ENCODE results near the gene MAEA. TPM values are rescaled to one million over a fixed set of nuclear protein-coding genes. Genes with fewer than 3 reads are reported as not detected.

Gene MAEA
- polyA plus RNA-seq, 2 of the 4 experiments (the other 2 are of a cell fraction), result 46.1 to 58.4 TPM

GRCh38 chr4:1296324-1297022, 6.8 kb downstream of the MAEA start:
- no peak overlapping the region for H3K27ac ChIP-seq
- no peak for FAIRE-seq
- no peak for ATAC-seq

GRCh38 chr4:1297023-1297395, 7.3 kb downstream of the MAEA start:
- no peak overlapping the region for H3K4me2 ChIP-seq
- FAIRE-seq, result no peak
- no peaks in the 10 kb centered on the region for H3K4me1 ChIP-seq
- H3K27ac ChIP-seq, result no peak overlapping the region
- WGBS (ENCODE audit: missing lambda C conversion rate), result 91% methylated on average over 17 of the region's 22 CpGs
- H3K9me3 ChIP-seq, result no peaks in the 10 kb centered on the region
- ChIA-PET POLR2A (no interaction called here), CTCF (no interaction called here)
- no peak overlapping the region for H3K4me3 ChIP-seq
- no peak for ATAC-seq
- no peak for DNase-seq (ENCODE audit: low read depth in 1 of 2, low spot score in 1 of 2)
- TF ChIP-seq NR3C1 (IDR thresholded peaks at IDR 0.05) (no peak), ATOH8 (CRISPR knock-in tag; IDR thresholded peaks at IDR 0.05; ENCODE audit: low read depth) (no peak), RNF2 (IDR thresholded peaks at IDR 0.05; ENCODE audit: borderline replicate concordance, low read depth) (no peak), ZFP36 (IDR thresholded peaks at IDR 0.05; ENCODE audit: borderline replicate concordance, partially characterized antibody) (no peak), MAFK (IDR thresholded peaks at IDR 0.05; ENCODE audit: partially characterized antibody) (no peak), HMGXB4 (CRISPR knock-in tag; IDR thresholded peaks at IDR 0.05; ENCODE audit: borderline replicate concordance) (no peak), CHD2 (IDR thresholded peaks at IDR 0.05; ENCODE audit: low read length, partially characterized antibody) (no peak), TP53 (CRISPR knock-in tag; IDR thresholded peaks at IDR 0.05) (no peak), CBX2 (IDR thresholded peaks at IDR 0.05; ENCODE audit: borderline replicate concordance, low read depth) (no peak), JUNB (IDR thresholded peaks at IDR 0.05) (no peak), USF2 (IDR thresholded peaks at IDR 0.05) (no peak), NFE2L2 (conservative IDR thresholded peaks at IDR 0.05; ENCODE audit: low read length) (no peak)

More at GRCh38 chr4:1296324-1297022, 6.8 kb downstream of the MAEA start:
- TF ChIP-seq CEBPB (IDR thresholded peaks at IDR 0.05) (no peak), MYC (IDR thresholded peaks at IDR 0.05; ENCODE audit: borderline replicate concordance, low read length) (no peak), FOXS1 (CRISPR knock-in tag; IDR thresholded peaks at IDR 0.05) (no peak), ATOH8 (CRISPR knock-in tag; IDR thresholded peaks at IDR 0.05; ENCODE audit: low read depth) (no peak), E2F6 (IDR thresholded peaks at IDR 0.05; ENCODE audit: borderline replicate concordance, low read depth) (no peak), PBX3 (IDR thresholded peaks at IDR 0.05) (no peak), ZNF302 (CRISPR knock-in tag; IDR thresholded peaks at IDR 0.05) (no peak), CHD4 (IDR thresholded peaks at IDR 0.05; ENCODE audit: borderline replicate concordance) (no peak), PHF8 (IDR thresholded peaks at IDR 0.05; ENCODE audit: borderline replicate concordance, low read depth) (no peak), ZFP36 (IDR thresholded peaks at IDR 0.05; ENCODE audit: borderline replicate concordance, partially characterized antibody) (no peak), MAX (IDR thresholded peaks at IDR 0.05) (no peak), NR3C1 (IDR thresholded peaks at IDR 0.05) (no peak), HOXA7 (CRISPR knock-in tag; IDR thresholded peaks at IDR 0.05) (no peak), HOXB5 (CRISPR knock-in tag; IDR thresholded peaks at IDR 0.05) (no peak), TFCP2L1 (CRISPR knock-in tag; IDR thresholded peaks at IDR 0.05) (no peak), CTCF (IDR thresholded peaks at IDR 0.05) (no peak), NPAS2 (CRISPR knock-in tag; IDR thresholded peaks at IDR 0.05; ENCODE audit: borderline replicate concordance) (no peak)
- H3K4me2 ChIP-seq, result no peak overlapping the region
- no peaks in the 10 kb centered on the region for H3K9me3 ChIP-seq
- H3K4me1 ChIP-seq, result peaks cover 4% of the 10 kb centered on the region; the same call in 2 of the 3 replicates
- WGBS (ENCODE audit: missing lambda C conversion rate), result 89% methylated on average over 16 of the region's 18 CpGs
- CTCF ChIA-PET, result no interaction called here
- POLR2A ChIA-PET, result no interaction called here
- no peak for DNase-seq (ENCODE audit: low read depth in 1 of 2, low spot score in 1 of 2)
- H3K4me3 ChIP-seq, result no peak overlapping the region

Data from A549 (cell line).